Naive thymus-derived CD8-positive, alpha-beta T cell (primary cell): ENCODE measurements around the gene AOPEP. TPM values are rescaled to one million over a fixed set of nuclear protein-coding genes. Genes with fewer than 3 reads are reported as not detected.

Experiments
- ATAC-seq, 2 donors: fragments of 150-1000 bp; cut with Tn5 transposase in 1 of 2; sonication (Bioruptor Pico), chemical (Tn5 transposase) in 1 of 2; 1 replicate in 1 of 2; 2 replicates in 1 of 2; pipeline ENCODE4 v1.10.0; 2021; ENCODE audit warnings: mild to moderate bottlenecking in 2 of 2, moderate library complexity in 2 of 2
- POLR2A ChIA-PET: fragments of 350-600 bp; sonication (Branson Sonifier 250); formaldehyde crosslinking; loops from one replicate; lab custom pipeline; 2021; ENCODE audit warnings: antibody characterized with exemption; lab: Charles Lee
- DNase-seq, 10 donors: peaks; one replicate each; pipeline versions ENCODE4 v3.0.0 to v3.0.0-alpha.2; 2020 to 2022
- H3K27ac Mint-ChIP-seq, 10 donors: one replicate each; pipeline ENCODE4 v1.8.0; 2020 to 2022; ENCODE audit warnings: mild to moderate bottlenecking in 10 of 10, mixed read lengths in 10 of 10, moderate library complexity in 4 of 10, inconsistent platforms in 1 of 10
- H3K27me3 Mint-ChIP-seq, 5 donors: one replicate each; pipeline ENCODE4 v1.8.0; 2021 to 2022; ENCODE audit warnings: mixed read lengths in 5 of 5
- H3K36me3 Mint-ChIP-seq, 3 donors: one replicate each; pipeline ENCODE4 v1.8.0; 2020 to 2022; ENCODE audit warnings: mixed read lengths in 3 of 3, mild to moderate bottlenecking in 2 of 3, inconsistent platforms in 1 of 3
- H3K4me1 Mint-ChIP-seq, 4 donors: one replicate each; pipeline ENCODE4 v1.8.0; 2021 to 2022; ENCODE audit warnings: mixed read lengths in 4 of 4
- H3K4me3 Mint-ChIP-seq, 10 donors: one replicate each; pipeline ENCODE4 v1.8.0; 2020 to 2022; ENCODE audit warnings: mild to moderate bottlenecking in 10 of 10, mixed read lengths in 10 of 10, moderate library complexity in 6 of 10, inconsistent platforms in 1 of 10
- H3K9me3 Mint-ChIP-seq, 9 donors: one replicate each; pipeline ENCODE4 v1.8.0; 2020 to 2022; ENCODE audit warnings: mixed read lengths in 9 of 9, mild to moderate bottlenecking in 3 of 9, inconsistent platforms in 1 of 9, moderate library complexity in 1 of 9
- polyA plus RNA-seq, 3 donors: library from polyadenylated mRNA; unstranded; fragments of 300-500 nt; fragmentation: Illumina TruSeq; gene quantifications; one replicate each; pipeline ENCODE4 v1.2.3, GENCODE V29; 2021
- total RNA-seq, 8 experiments: library from RNA in 2 of 8; stranded (reverse) in 2 of 8; gene quantifications; one replicate each; pipeline ENCODE4 v1.2.3 and lab custom pipeline; 2021 to 2026

Gene AOPEP
- total and polyA plus RNA-seq, 5 experiments from 2014 or later = 4.3 to 10.8 (median 7.4) TPM

GRCh38 chr9:94772144-94772543, 45.6 kb downstream of the AOPEP start:
- no peak for ATAC-seq
- no peak for DNase-seq
- Mint-ChIP-seq H3K4me1 (peaks cover 0 to 34% (median 12%) of the 10 kb centered on the region in 4 donors), H3K9me3 (no peaks in the 10 kb centered on the region), H3K36me3 (peaks cover 5 to 20% (median 18%) of the 10 kb centered on the region in 3 donors), H3K27ac (no peak overlapping the region), H3K27me3 (no peaks in the 10 kb centered on the region), H3K4me3 (no peak overlapping the region)
- POLR2A ChIA-PET = no interaction called here

- Mint-ChIP-seq H3K4me3 (no peak overlapping the region), H3K27me3 (no peaks in the 10 kb centered on the region), H3K9me3 (no peaks in the 10 kb centered on the region), H3K4me1 (peaks cover 0 to 30% (median 11%) of the 10 kb centered on the region in 4 donors), H3K36me3 (peaks cover 2 to 17% (median 13%) of the 10 kb centered on the region in 3 donors), H3K27ac (peak overlapping the region in 1 of 10 donors; percentile 65)
- ATAC-seq = no peak
- POLR2A ChIA-PET = no interaction called here
- DNase-seq = no peak
These were observed 46.3 kb downstream of the AOPEP start for GRCh38 chr9:94772639-94773303.

GRCh38 chr9:94773655-94774054, 47.2 kb downstream of the AOPEP start:
- no peaks in the 10 kb centered on the region for H3K9me3 Mint-ChIP-seq
- POLR2A ChIA-PET = no interaction called here
- H3K27me3 Mint-ChIP-seq = no peaks in the 10 kb centered on the region
- H3K36me3 Mint-ChIP-seq = peaks cover 0 to 16% (median 13%) of the 10 kb centered on the region in 3 donors
- no peak for DNase-seq
- no peak overlapping the region for H3K27ac Mint-ChIP-seq
- ATAC-seq = no peak
- H3K4me3 Mint-ChIP-seq = no peak overlapping the region
- peaks cover 0 to 27% (median 13%) of the 10 kb centered on the region in 4 donors for H3K4me1 Mint-ChIP-seq

DNA sequence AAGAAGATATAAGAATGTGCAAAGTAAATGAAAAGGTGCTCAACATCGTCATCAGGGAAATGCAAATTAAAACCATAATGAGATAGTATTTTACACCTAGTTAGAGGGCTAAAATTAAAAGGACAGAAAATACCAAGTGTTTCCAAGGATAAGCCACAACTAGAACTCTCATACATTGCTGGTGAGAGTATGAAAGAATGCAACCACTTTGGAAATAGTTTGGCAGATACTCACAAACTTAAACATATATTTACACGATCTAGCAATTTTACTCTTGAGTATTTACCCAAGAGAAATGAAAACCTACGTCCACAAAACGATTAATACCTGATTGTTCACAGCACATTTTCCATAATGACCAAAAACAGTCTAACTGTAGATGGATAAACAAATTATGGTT, 51.5 kb downstream of the AOPEP start:
- H3K4me3 Mint-ChIP-seq = no peak overlapping the region
- no peak overlapping the region for H3K27ac Mint-ChIP-seq
- H3K27me3 Mint-ChIP-seq = no peaks in the 10 kb centered on the region
- H3K36me3 Mint-ChIP-seq = peaks cover 0 to 11% (median 9%) of the 10 kb centered on the region in 3 donors
- ATAC-seq = no peak
- DNase-seq = no peak
- H3K9me3 Mint-ChIP-seq = no peaks in the 10 kb centered on the region
- H3K4me1 Mint-ChIP-seq = peaks cover 3 to 8% (median 7%) of the 10 kb centered on the region in 4 donors
- POLR2A ChIA-PET = interaction anchor here (0.6 kb wide), 1 partner anchor 238 kb away, joined by 5 read pairs; no protein-coding TSS in a partner anchor

DNA sequence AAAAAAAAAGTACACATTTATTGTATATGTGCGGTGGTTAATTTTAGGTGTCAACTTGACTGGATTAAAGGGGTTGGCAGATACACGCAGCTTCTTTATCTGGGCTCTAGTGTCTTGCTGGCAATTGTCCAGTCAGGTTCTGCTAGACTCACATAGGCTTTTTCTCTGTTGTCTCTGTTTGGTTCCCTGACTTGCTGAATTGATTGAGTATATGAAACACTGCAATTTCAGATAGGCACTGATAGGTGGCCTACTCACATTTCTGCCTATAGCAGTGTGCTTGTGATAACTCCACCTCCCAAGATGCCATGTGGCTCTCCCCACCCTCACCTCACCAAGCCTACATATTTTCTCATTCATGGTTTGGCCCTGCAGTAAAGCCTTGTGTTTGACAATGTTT, 52.5 kb downstream of the AOPEP start:
- no peaks in the 10 kb centered on the region for H3K9me3 Mint-ChIP-seq
- H3K4me3 Mint-ChIP-seq = no peak overlapping the region
- H3K4me1 Mint-ChIP-seq = peaks cover 0 to 7% (median 2%) of the 10 kb centered on the region in 4 donors
- no peaks in the 10 kb centered on the region for H3K27me3 Mint-ChIP-seq
- DNase-seq (no peak), ATAC-seq (no peak)
- peak overlapping the region in 1 of 10 donors; percentile 50 for H3K27ac Mint-ChIP-seq
- H3K36me3 Mint-ChIP-seq = peaks cover 0 to 3% (median 2%) of the 10 kb centered on the region in 3 donors
- POLR2A ChIA-PET = no interaction called here

- ATAC-seq = no peak
- H3K4me3 Mint-ChIP-seq = no peak overlapping the region
- H3K4me1 Mint-ChIP-seq = peaks cover 0 to 7% (median 2%) of the 10 kb centered on the region in 4 donors
- POLR2A ChIA-PET = no interaction called here
- no peaks in the 10 kb centered on the region for H3K9me3 Mint-ChIP-seq
- H3K27me3 Mint-ChIP-seq = no peaks in the 10 kb centered on the region
- no peak for DNase-seq
- H3K27ac Mint-ChIP-seq = no peak overlapping the region
- H3K36me3 Mint-ChIP-seq = peaks cover 0 to 3% (median 2%) of the 10 kb centered on the region in 3 donors
These were observed 53.3 kb downstream of the AOPEP start for GRCh38 chr9:94779693-94780290.

- ATAC-seq (no peak), DNase-seq (no peak)
- Mint-ChIP-seq H3K27ac (peak overlapping the region in 1 of 10 donors; percentile 29), H3K4me3 (no peak overlapping the region), H3K9me3 (no peaks in the 10 kb centered on the region), H3K36me3 (peaks cover 0 to 3% (median 2%) of the 10 kb centered on the region in 3 donors), H3K27me3 (no peaks in the 10 kb centered on the region), H3K4me1 (peaks cover 0 to 7% (median 2%) of the 10 kb centered on the region in 4 donors)
- POLR2A ChIA-PET = no interaction called here
These were observed 54.0 kb downstream of the AOPEP start for GRCh38 chr9:94780516-94780950.

DNA sequence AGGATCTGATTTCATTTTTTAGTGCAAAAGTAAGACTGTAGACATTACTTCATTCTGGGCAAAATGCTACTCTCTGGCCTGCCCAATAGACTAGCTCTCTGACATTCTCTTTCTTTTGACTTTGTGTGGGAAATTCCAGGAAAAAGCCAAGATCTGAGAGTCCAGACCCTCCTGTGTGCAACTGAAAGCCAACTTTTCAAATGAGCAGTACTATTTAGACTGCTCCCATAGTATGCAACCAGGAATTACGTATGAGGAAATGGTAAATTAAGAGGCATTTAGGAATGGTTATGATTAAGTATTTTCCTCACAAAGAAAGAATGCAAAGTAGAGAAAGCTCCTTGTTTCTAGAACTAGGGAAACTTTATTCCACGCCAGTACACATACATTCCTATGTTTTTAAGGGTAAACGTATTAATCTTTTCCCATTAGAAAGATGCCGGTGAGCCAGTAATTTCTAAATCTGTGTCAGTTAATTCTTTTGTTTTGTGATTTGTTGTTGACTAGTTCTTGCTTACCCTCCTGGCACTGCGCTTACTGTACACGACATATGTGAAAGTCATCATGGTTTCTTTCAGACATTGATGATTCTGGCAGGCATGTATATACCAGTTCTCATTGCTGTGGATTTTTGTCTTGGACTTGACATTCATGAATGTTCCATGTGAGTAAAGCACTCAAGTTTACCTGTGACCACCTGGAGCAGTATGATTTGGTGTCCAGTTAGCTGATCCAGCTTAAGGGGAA, 56.0 kb downstream of the AOPEP start:
- H3K27ac Mint-ChIP-seq = no peak overlapping the region
- H3K4me1 Mint-ChIP-seq = peaks cover 2 to 16% (median 9%) of the 10 kb centered on the region in 4 donors
- no peak for ATAC-seq
- H3K36me3 Mint-ChIP-seq = peaks cover 0 to 3% (median 2%) of the 10 kb centered on the region in 3 donors
- no peaks in the 10 kb centered on the region for H3K27me3 Mint-ChIP-seq
- H3K9me3 Mint-ChIP-seq = no peaks in the 10 kb centered on the region
- DNase-seq = no peak
- POLR2A ChIA-PET = no interaction called here
- H3K4me3 Mint-ChIP-seq = no peak overlapping the region

DNA sequence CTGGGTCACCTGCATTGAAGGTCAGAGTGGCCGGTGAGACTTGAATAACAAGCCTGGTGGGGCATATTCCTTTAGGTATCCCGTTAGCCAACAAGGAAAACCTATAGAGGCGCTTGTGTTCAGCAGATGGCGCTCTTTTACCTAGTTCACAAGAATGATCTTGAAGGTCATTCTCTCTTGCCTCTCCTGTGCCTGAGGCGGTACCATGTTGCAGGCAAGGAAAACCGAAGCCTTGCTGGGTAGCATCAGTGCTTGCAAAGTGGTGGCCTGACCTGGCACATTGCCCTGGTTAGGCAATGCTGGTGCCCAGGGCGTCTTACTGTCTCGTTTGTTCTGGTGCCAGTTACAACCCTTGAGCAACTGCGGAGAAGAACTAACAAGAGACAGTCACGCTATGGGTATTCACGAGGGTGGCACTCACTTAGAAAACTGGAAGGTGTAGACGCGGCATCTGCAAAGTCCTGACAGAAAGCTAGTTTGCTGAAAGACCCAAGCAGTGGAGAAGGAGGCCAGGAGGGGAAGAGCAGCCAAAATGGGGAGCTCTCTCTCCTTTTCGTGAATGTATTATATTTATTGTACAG, 56.7 kb downstream of the AOPEP start:
- Mint-ChIP-seq H3K36me3 (peaks cover 0 to 2% (median 0%) of the 10 kb centered on the region in 3 donors), H3K9me3 (no peaks in the 10 kb centered on the region), H3K4me1 (peaks cover 3 to 16% (median 9%) of the 10 kb centered on the region in 4 donors), H3K27ac (no peak overlapping the region), H3K27me3 (no peaks in the 10 kb centered on the region), H3K4me3 (no peak overlapping the region)
- ATAC-seq = no peak
- POLR2A ChIA-PET = interaction anchor here (0.5 kb wide), 1 partner anchor 10 kb away, joined by 5 read pairs; no protein-coding TSS in a partner anchor
- DNase-seq = peak; percentile 4 to 65 (median 22)

GRCh38 chr9:94783928-94784327, 57.4 kb downstream of the AOPEP start:
- no peak for ATAC-seq
- Mint-ChIP-seq H3K27ac (no peak overlapping the region), H3K4me3 (no peak overlapping the region), H3K4me1 (peaks cover 3 to 16% (median 10%) of the 10 kb centered on the region in 4 donors), H3K36me3 (peaks cover 0 to 5% (median 0%) of the 10 kb centered on the region in 3 donors), H3K27me3 (no peaks in the 10 kb centered on the region), H3K9me3 (no peaks in the 10 kb centered on the region)
- POLR2A ChIA-PET = interaction anchor here (0.5 kb wide), 1 partner anchor 9 kb away, joined by 5 read pairs; no protein-coding TSS in a partner anchor
- DNase-seq = no peak

GRCh38 chr9:94785215-94786169, 59.0 kb downstream of the AOPEP start:
- Mint-ChIP-seq H3K27me3 (no peaks in the 10 kb centered on the region), H3K4me3 (no peak overlapping the region), H3K27ac (no peak overlapping the region), H3K9me3 (no peaks in the 10 kb centered on the region), H3K4me1 (peaks cover 3 to 15% (median 10%) of the 10 kb centered on the region in 4 donors), H3K36me3 (peaks cover 0 to 5% (median 5%) of the 10 kb centered on the region in 3 donors)
- ATAC-seq = no peak
- POLR2A ChIA-PET = no interaction called here
- DNase-seq = no peak
